Left lung (tissue), 10 donors: ENCODE results near the gene CDHR4. TPM values are rescaled to one million over a fixed set of nuclear protein-coding genes. Genes with fewer than 3 reads are reported as not detected.
A peak's percentile ranks its signal among the peaks of the same experiment; 100 is the strongest.

Source experiments
- ATAC-seq: fragments of 200-7000 bp; cut with Tn5 transposase; one replicate; pipeline ENCODE4 v1.9.1; 2020; ENCODE audit warnings: moderate library complexity
- DNase-seq, 4 donors: peaks; one replicate each; pipeline ENCODE4 v3.0.0-alpha.2; 2013 to 2020
- H3K27ac ChIP-seq, 2 donors: fragments of 200-600 bp; sonication (generic) in 1 of 2; one replicate each; pipeline versions ENCODE4 v1.5.0 to v1.8.0; 2020 to 2021
- H3K27me3 ChIP-seq, 2 donors: fragments of 200-600 bp; sonication (generic) in 1 of 2; one replicate each; pipeline versions ENCODE4 v1.5.0 to v1.8.0; 2020 to 2021
- H3K36me3 ChIP-seq, 2 donors: fragments of 200-600 bp; sonication (generic) in 1 of 2; one replicate each; pipeline versions ENCODE4 v1.5.0 to v1.8.0; 2020 to 2021
- H3K4me1 ChIP-seq, 2 donors: fragments of 200-600 bp; one replicate each; pipeline ENCODE4 v1.8.0; 2021
- H3K4me3 ChIP-seq, 2 donors: fragments of 200-600 bp; sonication (generic) in 1 of 2; one replicate each; pipeline versions ENCODE4 v1.5.0 to v1.8.0; 2020 to 2021; ENCODE audit warnings: mild to moderate bottlenecking in 1 of 2
- H3K9me3 ChIP-seq, 2 donors: fragments of 200-600 bp; sonication (generic) in 1 of 2; one replicate each; pipeline versions ENCODE4 v1.5.0 to v1.8.0; 2020 to 2021
- CTCF ChIP-seq, 2 donors: fragments of 200-600 bp; sonication (generic) in 1 of 2; IDR thresholded peaks; one replicate each; pipeline versions ENCODE4 v1.5.0 to v1.8.0; 2021; ENCODE audit warnings: antibody characterized with exemption in 2 of 2
- intact Hi-C, 2 donors: fragments of 100-400 bp; cut with DNase I; formaldehyde crosslinking; loops; one replicate each; pipeline versions ENCODE4 v1.11.2 to v1.14.2; 2022
- polyA plus RNA-seq, 6 donors: library from polyadenylated mRNA; unstranded; fragments of 120-200 nt; gene quantifications; one replicate each; pipeline ENCODE4 v1.2.1, GENCODE V29; 2013; ENCODE audit not compliant: insufficient read length in 6 of 6
- total RNA-seq, 2 donors: library from RNA; stranded (reverse); fragmentation: NEBNext Ultra II Directional; extraction: Animal tissue kit (Norgen Biotek cat#: 25700); gene quantifications; one replicate each; pipeline ENCODE4 v1.2.1, GENCODE V29; 2021
- donor health status: DM: no; HTN: yes; CAD: no.
- donor health status: DM: no; HTN: no; CAD: no.

The CDHR4 gene
- total and polyA plus RNA-seq, 8 donors = 0.20 to 6.5 (median 3.8) TPM

GRCh38 chr3:49790626-49791411 lies 8.9 kb downstream of the CDHR4 start:
- H3K4me1 ChIP-seq = peaks cover 0 to 9% of the 10 kb centered on the region in 2 donors
- intact Hi-C loops = no loop called here
- ATAC-seq (no peak), DNase-seq (no peak)
- H3K36me3 ChIP-seq = no peaks in the 10 kb centered on the region
- H3K9me3 ChIP-seq = no peaks in the 10 kb centered on the region
- H3K27me3 ChIP-seq = no peaks in the 10 kb centered on the region
- no peak for TF ChIP-seq CTCF (IDR thresholded peaks at IDR 0.05)
- no peak overlapping the region for H3K27ac ChIP-seq
- H3K4me3 ChIP-seq = no peak overlapping the region

DNA sequence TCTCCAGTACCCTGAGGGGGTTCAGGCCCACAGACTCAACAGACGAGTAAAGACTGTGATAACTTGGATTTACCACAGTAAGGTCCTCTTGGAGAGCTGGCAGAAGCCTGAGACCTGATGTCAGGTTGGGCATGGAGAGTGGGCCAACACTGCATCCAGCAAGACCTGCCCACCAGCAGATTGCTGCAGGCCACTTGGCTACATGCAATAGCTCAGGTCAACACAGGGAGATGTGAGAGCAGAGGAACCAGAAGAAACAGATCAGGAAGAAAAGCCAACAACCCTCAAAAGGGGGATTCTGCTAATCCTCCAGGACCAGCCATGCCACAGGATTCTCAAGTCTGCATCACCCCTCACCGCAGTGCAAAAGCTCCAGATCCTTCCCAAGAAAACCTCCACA lies 11.6 kb downstream of the CDHR4 start:
- intact Hi-C loops = no loop called here
- DNase-seq (no peak), ATAC-seq (no peak)
- no peak overlapping the region for H3K27ac ChIP-seq
- TF ChIP-seq CTCF (IDR thresholded peaks at IDR 0.05) = no peak
- H3K4me3 ChIP-seq = no peak overlapping the region
- no peaks in the 10 kb centered on the region for H3K9me3 ChIP-seq
- peaks cover 0 to 12% of the 10 kb centered on the region in 2 donors for H3K36me3 ChIP-seq
- peaks cover 10 to 33% of the 10 kb centered on the region in 2 donors for H3K4me1 ChIP-seq
- H3K27me3 ChIP-seq = no peaks in the 10 kb centered on the region

DNA sequence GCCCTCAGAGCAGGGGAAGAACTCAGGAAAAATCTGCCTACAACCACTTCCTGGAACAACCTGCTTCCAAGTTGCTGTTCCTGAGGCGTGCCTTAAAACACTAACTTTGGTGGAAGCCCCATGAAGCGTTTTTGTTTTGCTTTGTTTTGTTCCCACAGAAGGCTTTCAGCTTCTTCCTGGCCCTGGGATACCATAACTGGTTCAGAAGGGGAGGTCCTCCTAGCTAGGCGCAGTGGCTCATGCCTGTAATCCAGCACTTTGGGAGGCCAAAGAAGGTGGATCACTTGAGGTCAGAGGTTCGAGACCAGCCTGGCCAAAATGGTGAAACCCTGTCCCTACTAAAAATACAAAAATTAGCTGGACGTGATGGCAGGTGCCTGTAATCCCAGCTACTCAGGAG lies 12.1 kb downstream of the CDHR4 start:
- ATAC-seq = no peak
- peaks cover 0 to 15% of the 10 kb centered on the region in 2 donors for H3K36me3 ChIP-seq
- peaks cover 10 to 33% of the 10 kb centered on the region in 2 donors for H3K4me1 ChIP-seq
- H3K27ac ChIP-seq = peak overlapping the region; percentile 91 to 95
- no peak overlapping the region for H3K4me3 ChIP-seq
- no peak for TF ChIP-seq CTCF (IDR thresholded peaks at IDR 0.05)
- H3K27me3 ChIP-seq = no peaks in the 10 kb centered on the region
- no peaks in the 10 kb centered on the region for H3K9me3 ChIP-seq
- intact Hi-C loops = no loop called here
- no peak for DNase-seq

- ATAC-seq = no peak
- no peak for DNase-seq
- Histone ChIP-seq H3K9me3 (no peaks in the 10 kb centered on the region), H3K36me3 (peaks cover 0 to 17% of the 10 kb centered on the region in 2 donors), H3K27ac (peak overlapping the region; percentile 91 to 95), H3K27me3 (no peaks in the 10 kb centered on the region), H3K4me3 (peak overlapping the region in 1 of 2 donors; percentile 70), H3K4me1 (peaks cover 10 to 35% of the 10 kb centered on the region in 2 donors)
- intact Hi-C loops = no loop called here
- TF ChIP-seq CTCF (IDR thresholded peaks at IDR 0.05) = no peak
Observed at GRCh38 chr3:49787182-49787464, 12.6 kb downstream of the CDHR4 start.

DNA sequence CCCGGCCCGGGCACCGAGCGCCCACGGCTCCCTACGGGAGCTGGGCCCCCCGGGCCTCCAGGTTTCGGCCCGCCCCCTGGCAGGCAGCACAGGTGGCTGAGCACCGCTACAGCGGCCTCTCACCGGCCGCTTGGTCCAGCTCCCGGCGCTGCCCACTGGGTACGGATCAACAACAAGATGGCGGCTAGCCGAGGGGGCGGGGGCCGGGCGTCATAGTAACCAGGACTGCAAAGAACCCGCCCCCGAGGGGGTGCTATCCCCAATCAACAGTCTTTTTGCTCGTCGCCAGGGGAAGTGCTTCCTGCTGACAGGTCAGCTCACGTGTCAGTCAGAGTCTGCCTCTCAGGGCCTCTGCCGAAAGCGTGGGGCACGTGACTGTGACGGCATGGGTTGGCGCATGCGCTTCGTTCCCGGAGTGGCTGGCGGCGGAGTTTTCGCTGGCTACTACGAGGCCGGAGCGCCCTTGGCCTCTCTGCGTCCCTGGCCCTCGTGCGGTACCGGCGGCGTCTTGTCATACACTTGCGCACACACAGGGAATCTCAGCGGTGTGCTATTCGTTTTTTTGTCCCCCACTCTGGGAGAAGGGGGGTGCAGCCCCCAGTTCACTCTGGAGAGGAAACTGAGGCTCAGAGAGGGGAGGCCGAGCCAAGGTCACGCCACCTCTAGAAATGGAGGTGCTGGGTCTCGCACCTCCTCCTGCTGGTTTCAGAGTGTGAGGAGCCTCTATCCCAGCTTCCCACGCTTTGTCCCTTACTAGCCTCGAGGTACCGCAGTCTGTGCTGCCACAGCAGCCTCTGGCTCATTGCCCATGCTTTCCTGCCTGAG lies 13.1 kb downstream of the CDHR4 start, which contains the start of gene IP6K1:
TSS of gene IP6K1 (minus strand) at position 186 of the 825 bp plus-strand sequence. CDS start 38,502 bp downstream, outside the sequence.
- H3K9me3 ChIP-seq = no peaks in the 10 kb centered on the region
- DNase-seq (peak; percentile 99 to 100 (median 100)), ATAC-seq (peak; percentile 99)
- intact Hi-C loops = no loop called here
- H3K27ac ChIP-seq = peak within 1 kb of the TSS; percentile 91 to 95
- H3K36me3 ChIP-seq = peaks cover 0 to 23% of the 10 kb centered on the region in 2 donors
- peak in 1 of 2 donors; percentile 22 for TF ChIP-seq CTCF (IDR thresholded peaks at IDR 0.05)
- H3K4me3 ChIP-seq = peak within 1 kb of the TSS; percentile 70 to 85
- no peaks in the 10 kb centered on the region for H3K27me3 ChIP-seq
- peaks cover 10 to 40% of the 10 kb centered on the region in 2 donors for H3K4me1 ChIP-seq
